Measurements from ENCODE around the gene UPK3BL2.
"Not testable (repeated sequence)": the region's sequence is repeated elsewhere in the genome, so short reads cannot be mapped to it uniquely, and the experiment has no call there.

Gene UPK3BL2, protein sequence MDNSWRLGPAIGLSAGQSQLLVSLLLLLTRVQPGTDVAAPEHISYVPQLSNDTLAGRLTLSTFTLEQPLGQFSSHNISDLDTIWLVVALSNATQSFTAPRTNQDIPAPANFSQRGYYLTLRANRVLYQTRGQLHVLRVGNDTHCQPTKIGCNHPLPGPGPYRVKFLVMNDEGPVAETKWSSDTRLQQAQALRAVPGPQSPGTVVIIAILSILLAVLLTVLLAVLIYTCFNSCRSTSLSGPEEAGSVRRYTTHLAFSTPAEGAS

GRCh38 chr7:102543596-102543995 is at the start of gene UPK3BL2:
Gene UPK3BL2, minus strand, starts transcription at chr7:102543696. Its CDS starts 60 bp downstream, at chr7:102543636.
- DNase-seq (ENCODE audit: low read depth); H3K4me3 ChIP-seq (ENCODE audit: low read depth, low read length): not testable (repeated sequence)

- not testable (repeated sequence) for DNase-seq (ENCODE audit: low read depth); H3K4me3 ChIP-seq (ENCODE audit: low read depth, low read length)
Measured at GRCh38 chr7:102592477-102593019, 49.1 kb upstream of the UPK3BL2 start.

- DNase-seq (ENCODE audit: low read depth); H3K4me3 ChIP-seq (ENCODE audit: low read depth, low read length): not testable (repeated sequence)
Measured at GRCh38 chr7:102589857-102590256, 46.4 kb upstream of the UPK3BL2 start.

- DNase-seq (ENCODE audit: low read depth); H3K4me3 ChIP-seq (ENCODE audit: low read depth, low read length): not testable (repeated sequence)
Measured at GRCh38 chr7:102583495-102583894, 40.0 kb upstream of the UPK3BL2 start.

DNA sequence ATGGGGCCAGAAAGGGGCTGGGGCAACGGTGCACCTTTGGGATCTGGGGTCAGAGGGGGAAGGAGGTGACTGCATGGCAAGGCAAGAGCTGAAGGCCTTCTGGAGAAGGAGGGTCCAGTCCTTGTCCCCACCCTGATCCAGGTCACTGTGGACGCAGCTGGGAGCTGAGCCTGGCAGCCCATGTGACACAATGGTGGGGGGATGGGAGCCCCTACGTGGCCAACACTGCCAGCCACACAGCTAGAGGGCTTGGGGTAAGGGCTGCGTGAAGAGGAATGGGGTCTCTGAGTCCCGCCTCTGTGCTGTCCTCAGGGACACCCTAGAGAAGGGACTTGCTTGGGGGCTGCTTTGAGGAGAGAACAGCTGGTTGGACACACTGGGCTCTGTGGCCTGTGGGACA is 38.2 kb upstream of the UPK3BL2 start:
- H3K4me3 ChIP-seq (ENCODE audit: low read depth, low read length); DNase-seq (ENCODE audit: low read depth): not testable (repeated sequence)

DNA sequence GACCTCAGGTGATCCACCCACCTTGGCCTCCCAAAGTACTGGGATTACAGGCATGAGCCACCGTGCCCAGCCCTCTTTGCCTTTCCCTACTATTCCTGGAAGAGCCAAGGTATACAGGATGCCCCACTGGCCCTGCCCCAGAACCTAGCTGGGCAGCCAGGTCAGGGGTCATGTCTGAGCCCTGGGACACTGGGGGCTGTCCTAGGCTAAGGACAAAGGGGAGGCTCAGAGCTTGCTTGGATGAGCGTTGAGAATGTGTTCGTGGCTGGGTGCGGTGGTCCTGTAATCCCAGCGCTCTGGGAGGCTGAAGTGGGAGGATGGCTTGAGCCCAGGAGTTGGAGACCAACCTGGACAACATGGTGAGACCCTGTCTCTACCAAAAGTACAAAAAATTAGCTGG is 35.0 kb upstream of the UPK3BL2 start:
- not testable (repeated sequence) for DNase-seq (ENCODE audit: low read depth); H3K4me3 ChIP-seq (ENCODE audit: low read depth, low read length)

DNA sequence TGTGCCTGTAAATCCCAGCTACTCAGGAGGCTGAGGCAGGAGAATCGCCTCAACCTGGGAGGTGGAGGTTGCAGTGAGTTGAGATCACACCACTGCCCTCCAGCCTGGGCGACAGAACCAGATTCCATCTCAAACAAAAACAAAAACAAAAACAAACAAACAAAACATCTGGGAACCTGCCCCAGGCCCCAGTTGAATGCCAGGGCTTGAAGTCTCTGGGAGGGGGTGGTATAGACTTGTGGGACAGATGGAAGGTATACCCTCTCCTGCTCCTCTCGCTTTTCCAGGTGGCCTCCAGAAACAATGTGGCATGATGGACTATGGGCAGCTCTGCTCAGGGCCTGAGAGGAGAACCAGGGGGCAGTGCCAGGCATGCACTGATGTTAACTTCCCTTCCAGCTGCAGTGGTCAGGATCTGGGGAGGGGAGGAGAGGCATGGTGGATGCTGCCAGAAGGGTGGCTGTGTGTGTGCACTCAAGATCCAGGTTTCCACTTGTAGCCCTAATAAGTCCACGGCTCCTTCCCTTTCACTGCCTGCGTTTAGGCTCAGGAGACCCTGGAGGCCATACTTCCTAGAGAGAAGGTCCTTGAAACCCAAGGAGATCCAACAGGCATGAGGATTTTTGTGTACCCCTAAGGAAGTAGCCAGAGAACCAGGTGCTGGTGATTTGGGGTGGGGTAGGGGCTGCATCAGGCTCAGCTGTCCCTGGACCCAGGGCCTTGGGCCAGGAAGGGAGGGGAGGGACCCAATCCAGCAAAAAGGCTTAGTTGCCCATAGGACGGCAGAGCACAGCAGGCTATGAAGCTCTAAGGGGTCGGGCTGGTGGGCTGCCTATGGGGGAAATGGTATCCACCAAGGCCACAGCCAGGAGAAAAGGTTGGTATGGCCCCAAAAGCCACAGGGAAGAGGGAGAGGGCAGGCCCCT is 34.1 kb upstream of the UPK3BL2 start:
- not testable (repeated sequence) for H3K4me3 ChIP-seq (ENCODE audit: low read depth, low read length); DNase-seq (ENCODE audit: low read depth)

- not testable (repeated sequence) for DNase-seq (ENCODE audit: low read depth); H3K4me3 ChIP-seq (ENCODE audit: low read depth, low read length)
Measured at GRCh38 chr7:102576363-102576762, 32.9 kb upstream of the UPK3BL2 start.

GRCh38 chr7:102574607-102575006 is 31.1 kb upstream of the UPK3BL2 start:
- DNase-seq (ENCODE audit: low read depth); H3K4me3 ChIP-seq (ENCODE audit: low read depth, low read length): not testable (repeated sequence)

DNA sequence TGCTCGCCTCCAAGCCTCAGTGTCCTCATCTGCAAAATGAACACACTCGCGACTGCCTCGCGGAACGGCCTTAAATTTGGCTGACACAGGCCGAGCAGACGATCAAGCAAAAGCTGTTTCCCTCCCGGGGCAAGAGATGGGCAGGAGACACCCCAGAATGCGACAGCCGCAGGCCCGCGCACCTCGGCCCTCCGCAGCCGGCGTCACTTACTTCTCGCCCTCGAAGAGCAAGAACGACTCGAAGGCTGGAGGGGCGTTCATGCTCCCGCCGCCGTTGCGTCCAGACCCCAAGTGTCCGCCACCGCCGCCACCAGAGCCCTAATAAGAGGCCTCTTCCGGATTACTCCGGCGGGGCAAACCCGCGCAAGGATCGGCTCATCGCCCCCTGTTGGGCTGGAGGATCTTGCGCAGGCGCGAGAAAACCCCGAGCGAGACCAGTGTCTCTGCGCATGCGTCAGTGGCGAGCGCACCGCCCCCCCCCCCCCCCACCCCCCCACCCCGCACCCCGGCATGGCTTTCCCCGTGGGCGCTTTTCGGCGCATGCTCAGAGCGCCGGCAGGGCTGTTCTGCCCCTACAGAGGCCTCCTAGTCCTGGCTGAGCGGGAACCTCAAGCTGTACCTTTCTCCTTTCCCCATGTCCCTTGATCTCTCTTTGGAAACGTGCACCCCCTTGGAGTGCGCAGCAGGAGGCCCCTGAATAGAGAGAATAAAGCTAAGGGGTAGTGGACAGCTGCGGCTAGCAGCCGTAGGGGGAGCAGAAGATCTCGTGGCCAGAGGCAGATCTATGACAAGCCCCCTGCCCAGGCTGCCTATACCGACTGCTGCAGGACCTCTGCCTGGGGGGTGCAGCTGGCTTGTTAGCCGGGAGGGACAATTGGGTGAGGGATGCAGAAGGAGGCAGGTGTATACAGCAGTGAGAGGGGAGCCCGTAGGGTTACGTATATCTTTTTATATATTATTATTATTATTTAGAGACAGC is 29.1 kb upstream of the UPK3BL2 start, which contains the start of gene POLR2J3:
TSS of gene POLR2J3 (minus strand) at position 323 of the 979 bp plus-strand sequence. CDS start at position 261, 62 bp downstream.
- H3K4me3 ChIP-seq (ENCODE audit: low read depth, low read length): peak within 1 kb of the TSS; percentile 57
- DNase-seq (ENCODE audit: low read depth): not testable (repeated sequence)

GRCh38 chr7:102568620-102569019 is 25.1 kb upstream of the UPK3BL2 start:
- not testable (repeated sequence) for H3K4me3 ChIP-seq (ENCODE audit: low read depth, low read length); DNase-seq (ENCODE audit: low read depth)

DNA sequence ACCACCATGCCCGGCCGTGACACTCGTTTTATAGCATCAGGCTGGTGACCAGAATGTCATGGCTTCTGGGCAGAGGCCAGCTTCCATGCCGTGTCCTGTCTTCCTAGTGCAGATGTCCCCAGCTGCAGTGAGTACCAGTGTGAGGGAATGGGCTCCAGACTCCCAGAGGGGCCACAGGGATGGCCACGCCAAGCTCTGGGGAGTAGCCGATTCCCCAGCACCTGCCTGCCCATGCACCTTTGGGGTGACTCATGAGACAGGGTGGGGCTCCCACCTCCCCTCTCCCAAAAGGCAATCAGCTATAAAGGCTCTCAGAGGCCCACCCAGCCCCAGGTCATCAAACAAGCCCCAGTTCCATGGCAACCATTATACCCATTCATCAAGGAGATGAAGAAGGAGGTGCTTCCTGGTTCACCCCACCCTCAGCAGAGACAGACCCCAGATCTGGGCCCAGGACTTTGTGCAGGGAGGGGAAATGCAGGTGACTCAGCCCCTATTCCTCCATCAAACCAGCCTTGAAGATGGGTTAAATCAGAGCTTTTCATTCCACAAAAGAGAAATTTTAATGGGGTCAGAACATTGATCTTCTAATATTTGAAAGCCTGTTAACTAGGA is 7.4 kb upstream of the UPK3BL2 start, which contains the start of gene SPDYE2:
TSS of gene SPDYE2 (plus strand) at position 419 of the 615 bp plus-strand sequence. CDS start 2,030 bp downstream, outside the sequence.
- DNase-seq (ENCODE audit: low read depth); H3K4me3 ChIP-seq (ENCODE audit: low read depth, low read length): not testable (repeated sequence)

GRCh38 chr7:102546353-102546752 is 2.9 kb upstream of the UPK3BL2 start:
- not testable (repeated sequence) for DNase-seq (ENCODE audit: low read depth); H3K4me3 ChIP-seq (ENCODE audit: low read depth, low read length)

DNA sequence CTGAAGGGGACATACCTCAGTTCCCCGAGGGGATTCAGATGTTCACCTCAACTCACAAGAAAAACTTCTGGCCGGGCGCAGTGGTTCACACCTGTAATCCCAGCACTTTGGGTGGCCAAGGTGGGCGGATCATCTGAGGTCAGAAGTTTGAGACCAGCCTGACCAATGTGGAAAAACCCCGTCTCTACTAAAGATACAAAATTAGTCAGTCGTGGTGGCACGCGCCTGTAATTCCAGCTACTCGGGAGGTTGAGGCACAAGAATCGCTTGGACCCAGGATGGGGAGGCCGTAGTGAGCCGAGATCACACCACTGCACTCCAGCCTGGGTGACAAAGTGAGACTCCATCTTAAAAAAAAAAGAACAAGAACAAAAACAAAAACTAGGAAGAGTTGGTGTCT is 1.8 kb upstream of the UPK3BL2 start:
- DNase-seq (ENCODE audit: low read depth); H3K4me3 ChIP-seq (ENCODE audit: low read depth, low read length): not testable (repeated sequence)

GRCh38 chr7:102544372-102544771 is 876 bp upstream of the UPK3BL2 start:
- not testable (repeated sequence) for DNase-seq (ENCODE audit: low read depth); H3K4me3 ChIP-seq (ENCODE audit: low read depth, low read length)

- not testable (repeated sequence) for DNase-seq (ENCODE audit: low read depth); H3K4me3 ChIP-seq (ENCODE audit: low read depth, low read length)
Measured at GRCh38 chr7:102542771-102543170, 725 bp downstream of the UPK3BL2 start.

GRCh38 chr7:102542083-102542482 is 1.4 kb downstream of the UPK3BL2 start:
- DNase-seq (ENCODE audit: low read depth); H3K4me3 ChIP-seq (ENCODE audit: low read depth, low read length): not testable (repeated sequence)

- not testable (repeated sequence) for H3K4me3 ChIP-seq (ENCODE audit: low read depth, low read length); DNase-seq (ENCODE audit: low read depth)
Measured at GRCh38 chr7:102540604-102541003, 2.9 kb downstream of the UPK3BL2 start.

All from skeletal muscle cell (primary cell).